ENCODE results near the gene NELFE. TPM values are rescaled to one million over a fixed set of nuclear protein-coding genes. Genes with fewer than 3 reads are reported as not detected.

Gene NELFE
- total and polyA plus RNA-seq, 2 of the 13 experiments (the other 11 are each of a cell fraction or from before 2014, with no cell fraction given) = 51.3 to 69.8 TPM

DNA sequence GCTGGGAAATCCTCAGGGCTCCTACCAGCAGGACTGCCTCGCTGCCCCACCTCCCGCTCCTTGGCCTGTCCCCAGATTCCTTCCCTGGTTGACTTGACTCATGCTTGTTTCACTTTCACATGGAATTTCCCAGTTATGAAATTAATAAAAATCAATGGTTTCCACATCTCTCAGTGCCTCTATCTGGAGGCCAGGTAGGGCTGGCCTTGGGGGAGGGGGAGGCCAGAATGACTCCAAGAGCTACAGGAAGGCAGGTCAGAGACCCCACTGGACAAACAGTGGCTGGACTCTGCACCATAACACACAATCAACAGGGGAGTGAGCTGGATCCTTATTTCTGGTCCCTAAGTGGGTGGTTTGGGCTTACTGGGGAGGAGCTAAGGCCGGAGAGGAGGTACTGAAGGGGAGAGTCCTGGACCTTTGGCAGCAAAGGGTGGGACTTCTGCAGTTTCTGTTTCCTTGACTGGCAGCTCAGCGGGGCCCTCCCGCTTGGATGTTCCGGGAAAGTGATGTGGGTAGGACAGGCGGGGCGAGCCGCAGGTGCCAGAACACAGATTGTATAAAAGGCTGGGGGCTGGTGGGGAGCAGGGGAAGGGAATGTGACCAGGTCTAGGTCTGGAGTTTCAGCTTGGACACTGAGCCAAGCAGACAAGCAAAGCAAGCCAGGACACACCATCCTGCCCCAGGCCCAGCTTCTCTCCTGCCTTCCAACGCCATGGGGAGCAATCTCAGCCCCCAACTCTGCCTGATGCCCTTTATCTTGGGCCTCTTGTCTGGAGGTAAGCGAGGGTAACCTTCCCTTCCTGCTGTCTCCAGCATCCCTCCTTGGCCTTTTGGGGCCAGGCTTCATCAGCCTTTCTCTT lies 13.0 kb downstream of the NELFE start, which contains the start of gene CFB (continued):
- TF ChIP-seq EZH2 (conservative IDR thresholded peaks at IDR 0.05; ENCODE audit: low read depth, low read length) = no peak
- TF ChIP-seq RBFOX2 (IDR thresholded peaks at IDR 0.05; ENCODE audit: low read depth, low read length) = peak; percentile 68
- TF ChIP-seq, protein P1, sequence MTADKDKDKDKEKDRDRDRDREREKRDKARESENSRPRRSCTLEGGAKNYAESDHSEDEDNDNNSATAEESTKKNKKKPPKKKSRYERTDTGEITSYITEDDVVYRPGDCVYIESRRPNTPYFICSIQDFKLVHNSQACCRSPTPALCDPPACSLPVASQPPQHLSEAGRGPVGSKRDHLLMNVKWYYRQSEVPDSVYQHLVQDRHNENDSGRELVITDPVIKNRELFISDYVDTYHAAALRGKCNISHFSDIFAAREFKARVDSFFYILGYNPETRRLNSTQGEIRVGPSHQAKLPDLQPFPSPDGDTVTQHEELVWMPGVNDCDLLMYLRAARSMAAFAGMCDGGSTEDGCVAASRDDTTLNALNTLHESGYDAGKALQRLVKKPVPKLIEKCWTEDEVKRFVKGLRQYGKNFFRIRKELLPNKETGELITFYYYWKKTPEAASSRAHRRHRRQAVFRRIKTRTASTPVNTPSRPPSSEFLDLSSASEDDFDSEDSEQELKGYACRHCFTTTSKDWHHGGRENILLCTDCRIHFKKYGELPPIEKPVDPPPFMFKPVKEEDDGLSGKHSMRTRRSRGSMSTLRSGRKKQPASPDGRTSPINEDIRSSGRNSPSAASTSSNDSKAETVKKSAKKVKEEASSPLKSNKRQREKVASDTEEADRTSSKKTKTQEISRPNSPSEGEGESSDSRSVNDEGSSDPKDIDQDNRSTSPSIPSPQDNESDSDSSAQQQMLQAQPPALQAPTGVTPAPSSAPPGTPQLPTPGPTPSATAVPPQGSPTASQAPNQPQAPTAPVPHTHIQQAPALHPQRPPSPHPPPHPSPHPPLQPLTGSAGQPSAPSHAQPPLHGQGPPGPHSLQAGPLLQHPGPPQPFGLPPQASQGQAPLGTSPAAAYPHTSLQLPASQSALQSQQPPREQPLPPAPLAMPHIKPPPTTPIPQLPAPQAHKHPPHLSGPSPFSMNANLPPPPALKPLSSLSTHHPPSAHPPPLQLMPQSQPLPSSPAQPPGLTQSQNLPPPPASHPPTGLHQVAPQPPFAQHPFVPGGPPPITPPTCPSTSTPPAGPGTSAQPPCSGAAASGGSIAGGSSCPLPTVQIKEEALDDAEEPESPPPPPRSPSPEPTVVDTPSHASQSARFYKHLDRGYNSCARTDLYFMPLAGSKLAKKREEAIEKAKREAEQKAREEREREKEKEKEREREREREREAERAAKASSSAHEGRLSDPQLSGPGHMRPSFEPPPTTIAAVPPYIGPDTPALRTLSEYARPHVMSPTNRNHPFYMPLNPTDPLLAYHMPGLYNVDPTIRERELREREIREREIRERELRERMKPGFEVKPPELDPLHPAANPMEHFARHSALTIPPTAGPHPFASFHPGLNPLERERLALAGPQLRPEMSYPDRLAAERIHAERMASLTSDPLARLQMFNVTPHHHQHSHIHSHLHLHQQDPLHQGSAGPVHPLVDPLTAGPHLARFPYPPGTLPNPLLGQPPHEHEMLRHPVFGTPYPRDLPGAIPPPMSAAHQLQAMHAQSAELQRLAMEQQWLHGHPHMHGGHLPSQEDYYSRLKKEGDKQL (CRISPR knock-in tag; IDR thresholded peaks at IDR 0.05; ENCODE audit: low read depth) = peak; percentile 68
- TF ChIP-seq ZNF720 (CRISPR knock-in tag; IDR thresholded peaks at IDR 0.05) = no peak
- TF ChIP-seq ZNF101 (CRISPR knock-in tag; IDR thresholded peaks at IDR 0.05; ENCODE audit: borderline replicate concordance, low read depth) = peak; percentile 91; the same call in 1 of the 2 replicates
- TF ChIP-seq NCOA5 (CRISPR knock-in tag; IDR thresholded peaks at IDR 0.05) = 0 out of 2 replicates have a peak, but pooled peaks have one; percentile 44
- TF ChIP-seq FOSL2 (CRISPR knock-in tag; IDR thresholded peaks at IDR 0.05) = peak; percentile 84
- TF ChIP-seq, protein P2, sequence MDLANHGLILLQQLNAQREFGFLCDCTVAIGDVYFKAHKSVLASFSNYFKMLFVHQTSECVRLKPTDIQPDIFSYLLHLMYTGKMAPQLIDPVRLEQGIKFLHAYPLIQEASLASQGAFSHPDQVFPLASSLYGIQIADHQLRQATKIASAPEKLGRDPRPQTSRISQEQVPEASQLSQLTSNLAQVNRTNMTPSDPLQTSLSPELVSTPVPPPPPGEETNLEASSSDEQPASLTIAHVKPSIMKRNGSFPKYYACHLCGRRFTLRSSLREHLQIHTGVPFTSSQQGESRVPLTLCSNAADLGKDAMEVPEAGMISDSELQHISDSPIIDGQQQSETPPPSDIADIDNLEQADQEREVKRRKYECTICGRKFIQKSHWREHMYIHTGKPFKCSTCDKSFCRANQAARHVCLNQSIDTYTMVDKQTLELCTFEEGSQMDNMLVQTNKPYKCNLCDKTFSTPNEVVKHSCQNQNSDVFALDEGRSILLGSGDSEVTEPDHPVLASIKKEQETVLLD (CRISPR knock-in tag; IDR thresholded peaks at IDR 0.05; ENCODE audit: low read depth) = no peak
- TF ChIP-seq, protein P3, sequence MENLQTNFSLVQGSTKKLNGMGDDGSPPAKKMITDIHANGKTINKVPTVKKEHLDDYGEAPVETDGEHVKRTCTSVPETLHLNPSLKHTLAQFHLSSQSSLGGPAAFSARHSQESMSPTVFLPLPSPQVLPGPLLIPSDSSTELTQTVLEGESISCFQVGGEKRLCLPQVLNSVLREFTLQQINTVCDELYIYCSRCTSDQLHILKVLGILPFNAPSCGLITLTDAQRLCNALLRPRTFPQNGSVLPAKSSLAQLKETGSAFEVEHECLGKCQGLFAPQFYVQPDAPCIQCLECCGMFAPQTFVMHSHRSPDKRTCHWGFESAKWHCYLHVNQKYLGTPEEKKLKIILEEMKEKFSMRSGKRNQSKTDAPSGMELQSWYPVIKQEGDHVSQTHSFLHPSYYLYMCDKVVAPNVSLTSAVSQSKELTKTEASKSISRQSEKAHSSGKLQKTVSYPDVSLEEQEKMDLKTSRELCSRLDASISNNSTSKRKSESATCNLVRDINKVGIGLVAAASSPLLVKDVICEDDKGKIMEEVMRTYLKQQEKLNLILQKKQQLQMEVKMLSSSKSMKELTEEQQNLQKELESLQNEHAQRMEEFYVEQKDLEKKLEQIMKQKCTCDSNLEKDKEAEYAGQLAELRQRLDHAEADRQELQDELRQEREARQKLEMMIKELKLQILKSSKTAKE (CRISPR knock-in tag; IDR thresholded peaks at IDR 0.05; ENCODE audit: borderline replicate concordance) = no peak; the same call in none of the 2 replicates
- TF ChIP-seq TSC22D2 (CRISPR knock-in tag; IDR thresholded peaks at IDR 0.05; ENCODE audit: borderline replicate concordance) = no peak; the same call in 1 of the 2 replicates
- TF ChIP-seq, protein P4, sequence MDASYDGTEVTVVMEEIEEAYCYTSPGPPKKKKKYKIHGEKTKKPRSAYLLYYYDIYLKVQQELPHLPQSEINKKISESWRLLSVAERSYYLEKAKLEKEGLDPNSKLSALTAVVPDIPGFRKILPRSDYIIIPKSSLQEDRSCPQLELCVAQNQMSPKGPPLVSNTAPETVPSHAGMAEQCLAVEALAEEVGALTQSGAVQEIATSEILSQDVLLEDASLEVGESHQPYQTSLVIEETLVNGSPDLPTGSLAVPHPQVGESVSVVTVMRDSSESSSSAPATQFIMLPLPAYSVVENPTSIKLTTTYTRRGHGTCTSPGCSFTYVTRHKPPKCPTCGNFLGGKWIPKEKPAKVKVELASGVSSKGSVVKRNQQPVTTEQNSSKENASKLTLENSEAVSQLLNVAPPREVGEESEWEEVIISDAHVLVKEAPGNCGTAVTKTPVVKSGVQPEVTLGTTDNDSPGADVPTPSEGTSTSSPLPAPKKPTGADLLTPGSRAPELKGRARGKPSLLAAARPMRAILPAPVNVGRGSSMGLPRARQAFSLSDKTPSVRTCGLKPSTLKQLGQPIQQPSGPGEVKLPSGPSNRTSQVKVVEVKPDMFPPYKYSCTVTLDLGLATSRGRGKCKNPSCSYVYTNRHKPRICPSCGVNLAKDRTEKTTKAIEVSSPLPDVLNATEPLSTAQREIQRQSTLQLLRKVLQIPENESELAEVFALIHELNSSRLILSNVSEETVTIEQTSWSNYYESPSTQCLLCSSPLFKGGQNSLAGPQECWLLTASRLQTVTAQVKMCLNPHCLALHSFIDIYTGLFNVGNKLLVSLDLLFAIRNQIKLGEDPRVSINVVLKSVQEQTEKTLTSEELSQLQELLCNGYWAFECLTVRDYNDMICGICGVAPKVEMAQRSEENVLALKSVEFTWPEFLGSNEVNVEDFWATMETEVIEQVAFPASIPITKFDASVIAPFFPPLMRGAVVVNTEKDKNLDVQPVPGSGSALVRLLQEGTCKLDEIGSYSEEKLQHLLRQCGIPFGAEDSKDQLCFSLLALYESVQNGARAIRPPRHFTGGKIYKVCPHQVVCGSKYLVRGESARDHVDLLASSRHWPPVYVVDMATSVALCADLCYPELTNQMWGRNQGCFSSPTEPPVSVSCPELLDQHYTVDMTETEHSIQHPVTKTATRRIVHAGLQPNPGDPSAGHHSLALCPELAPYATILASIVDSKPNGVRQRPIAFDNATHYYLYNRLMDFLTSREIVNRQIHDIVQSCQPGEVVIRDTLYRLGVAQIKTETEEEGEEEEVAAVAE (CRISPR knock-in tag; IDR thresholded peaks at IDR 0.05; ENCODE audit: borderline replicate concordance) = peak; percentile 61; the same call in 1 of the 2 replicates
- peak; percentile 48; the same call in 1 of the 2 replicates for TF ChIP-seq TRIM24 (CRISPR knock-in tag; IDR thresholded peaks at IDR 0.05)
- TF ChIP-seq ZFP41 (CRISPR knock-in tag; IDR thresholded peaks at IDR 0.05; ENCODE audit: borderline replicate concordance) = no peak; the same call in 1 of the 2 replicates
- TF ChIP-seq RARA (CRISPR knock-in tag; IDR thresholded peaks at IDR 0.05) = peak; percentile 89
